HPDE6-E6E7 (cell line): ENCODE data around the gene SMYD4.
"Not testable (repeated sequence)": the region's sequence is repeated elsewhere in the genome, so short reads cannot be mapped to it uniquely, and the experiment has no call there.

ENCODE experiments used
- DNase-seq: peaks from one replicate; pipeline ENCODE4 v3.0.0; 2011; ENCODE audit warnings: missing footprints; ENCODE audit errors: extremely low spot score

The SMYD4 gene

GRCh38 chr17:1830288-1830687 is 586 bp upstream of the SMYD4 start:
- no peak for DNase-seq

DNA sequence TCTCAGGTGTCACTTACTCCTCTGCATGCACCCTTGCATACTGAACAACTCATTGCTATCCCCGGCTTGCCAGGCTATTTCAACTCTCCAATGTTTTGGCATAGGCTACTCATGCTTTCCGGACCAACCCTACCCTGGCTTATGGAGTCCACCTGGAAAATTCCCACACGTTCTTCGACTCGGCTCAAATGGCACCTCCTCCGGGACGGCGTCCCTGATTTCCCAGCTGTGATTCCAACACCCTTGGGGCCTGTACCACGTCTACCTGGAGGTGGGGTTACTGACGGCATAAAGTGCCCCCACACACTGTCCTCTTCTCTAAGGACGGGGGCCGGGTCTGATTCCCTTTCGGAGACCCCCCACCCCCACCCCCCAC is 498 bp downstream of the SMYD4 start:
- DNase-seq, result peak; percentile 8

DNA sequence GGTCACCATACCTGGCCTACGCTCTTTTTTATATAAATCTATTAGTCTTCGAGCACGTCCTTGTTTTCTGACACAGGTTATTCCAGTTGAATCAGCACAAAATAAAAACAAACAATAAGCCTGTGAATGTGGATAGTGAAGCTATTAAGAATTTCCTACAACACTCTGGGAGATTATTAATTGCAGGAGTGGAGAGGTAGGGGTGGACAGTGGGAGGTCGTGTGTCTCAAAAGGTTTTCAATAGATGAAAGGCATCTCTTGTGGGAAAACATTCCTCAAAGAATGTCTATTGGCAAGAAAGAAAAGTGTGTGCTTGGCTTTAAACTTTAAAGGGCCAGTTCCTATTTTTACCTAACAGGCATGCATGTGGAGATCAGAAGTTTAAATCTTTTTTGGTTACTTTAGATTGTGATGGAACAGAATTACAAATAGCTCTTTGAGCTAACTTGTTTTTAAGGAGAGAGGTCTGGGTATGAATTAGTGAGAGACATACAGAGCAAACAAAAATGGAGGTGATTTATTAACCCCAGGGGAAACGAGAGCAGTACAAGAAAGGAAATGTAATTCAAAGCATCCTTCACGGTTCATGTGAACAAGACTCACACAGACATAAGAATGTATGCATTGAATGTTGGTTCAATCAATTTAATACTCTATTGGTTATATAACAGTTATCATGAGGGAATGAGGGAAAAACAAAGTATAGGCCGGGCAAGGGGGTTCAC is 9.0 kb downstream of the SMYD4 start:
- no peak for DNase-seq

- no peak for DNase-seq
Measured at GRCh38 chr17:1813088-1813487, 16.6 kb downstream of the SMYD4 start.

DNA sequence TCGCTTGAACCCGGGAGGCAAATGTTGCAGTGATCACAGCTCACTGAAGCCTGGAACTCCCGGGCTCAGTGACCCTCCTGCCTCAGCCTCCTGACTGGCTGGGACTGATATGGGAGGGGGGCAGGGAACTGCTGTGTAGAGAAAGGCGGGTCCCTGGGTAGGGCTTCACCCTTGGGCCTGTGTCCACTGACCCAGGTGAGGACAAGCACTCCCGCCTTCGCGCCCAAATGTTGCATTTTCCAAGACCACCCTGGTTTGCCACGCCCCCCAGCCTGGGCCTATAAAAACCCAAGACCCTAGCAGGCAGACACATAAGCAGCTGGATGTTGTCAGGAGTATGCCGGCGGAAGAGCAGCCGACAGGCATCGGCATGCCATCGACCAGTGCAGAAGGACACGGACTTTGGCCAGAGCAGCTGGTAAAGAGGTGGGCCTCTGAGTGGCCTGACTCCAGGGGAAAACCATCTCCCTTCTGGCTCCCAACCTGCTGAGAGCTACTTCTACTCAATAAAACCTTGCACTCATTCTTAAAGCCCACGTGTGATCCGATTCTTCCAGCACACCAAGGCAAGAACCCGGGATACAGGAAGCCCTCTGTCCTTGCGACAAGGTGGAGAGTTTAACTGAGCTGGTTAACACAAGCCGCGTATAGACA is 19.1 kb downstream of the SMYD4 start:
- no peak for DNase-seq

DNA sequence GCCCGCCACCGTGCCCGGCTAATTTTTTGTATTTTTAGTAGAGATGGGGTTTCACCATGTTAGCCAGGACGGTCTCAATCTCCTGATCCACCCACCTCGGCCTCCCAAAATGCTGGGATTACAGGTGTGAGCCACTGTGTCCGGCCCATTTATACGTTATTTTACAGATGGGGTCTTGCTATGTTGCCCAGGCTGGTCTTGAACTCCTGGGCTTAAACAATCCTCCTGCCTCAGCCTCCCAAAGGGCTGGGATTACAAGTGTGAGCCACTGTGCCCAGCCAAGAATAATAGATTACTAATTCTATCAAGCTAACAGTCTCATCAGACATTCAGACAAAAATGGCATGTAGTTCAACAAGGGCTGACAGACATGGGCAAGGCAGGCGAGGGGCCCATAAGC is 19.9 kb downstream of the SMYD4 start:
- not testable (repeated sequence) for DNase-seq

- no peak for DNase-seq
Measured at GRCh38 chr17:1808644-1809043, 21.1 kb downstream of the SMYD4 start.

DNA sequence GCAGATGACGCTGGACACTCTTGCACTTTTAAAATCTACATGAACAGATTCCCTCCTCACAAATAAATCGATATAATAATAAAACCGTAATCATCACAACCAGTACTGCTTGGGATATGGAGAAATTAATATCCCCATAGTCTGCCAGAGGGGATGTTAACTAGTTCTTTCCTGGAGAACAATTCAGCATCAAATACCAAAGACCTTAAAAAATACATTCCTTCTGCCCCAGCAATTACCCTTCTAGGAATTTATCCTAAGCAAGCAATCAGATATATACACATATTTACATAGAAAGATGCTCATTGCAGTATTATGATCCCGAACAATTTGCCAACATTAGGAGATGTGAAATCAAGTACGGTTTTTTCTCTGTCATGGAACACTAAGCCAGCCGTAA is 21.8 kb downstream of the SMYD4 start:
- no peak for DNase-seq

DNA sequence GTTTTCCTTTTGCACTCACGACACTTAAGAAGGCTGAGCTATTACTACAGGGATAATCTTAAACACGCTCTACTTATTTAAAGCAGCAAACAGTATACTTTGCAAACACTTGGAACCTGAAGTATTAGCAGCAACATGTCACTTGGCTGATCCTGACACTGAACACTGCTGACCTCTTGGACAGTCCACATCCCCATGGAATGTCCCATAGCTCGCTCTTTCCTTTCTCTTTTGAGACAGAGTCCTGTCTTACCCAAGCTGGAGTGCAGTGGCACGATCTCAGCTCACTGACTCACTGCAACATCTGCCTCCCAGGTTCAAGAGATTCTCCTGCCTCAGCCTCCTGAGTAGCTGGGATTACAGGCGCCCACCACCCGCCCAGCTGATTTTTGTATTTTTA is 26.4 kb downstream of the SMYD4 start:
- no peak for DNase-seq

- DNase-seq, result no peak
Measured at GRCh38 chr17:1802429-1802828, 27.3 kb downstream of the SMYD4 start.

DNA sequence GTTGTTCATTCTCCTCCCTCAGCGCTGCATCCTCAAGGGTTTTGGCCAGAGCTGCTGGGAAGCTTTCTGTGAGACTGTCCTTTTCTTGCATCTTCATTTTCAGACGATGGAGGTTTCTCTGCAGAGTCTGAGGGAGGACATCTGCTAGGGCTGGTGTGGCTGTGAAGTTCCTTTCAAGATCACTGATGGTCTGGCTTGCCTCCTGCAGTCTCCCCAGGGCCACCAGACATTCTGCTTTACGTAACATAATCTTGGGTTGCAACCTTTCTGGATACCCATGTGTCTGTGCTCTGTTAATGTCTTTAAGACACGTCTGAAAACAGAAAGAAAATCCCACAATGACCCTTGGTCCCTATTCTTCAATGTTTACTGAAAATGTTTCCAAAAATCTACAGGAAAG is 29.0 kb downstream of the SMYD4 start:
- DNase-seq, result no peak

GRCh38 chr17:1800240-1800639 is 29.5 kb downstream of the SMYD4 start:
- no peak for DNase-seq

GRCh38 chr17:1797846-1798245 is 31.9 kb downstream of the SMYD4 start:
- not testable (repeated sequence) for DNase-seq

DNA sequence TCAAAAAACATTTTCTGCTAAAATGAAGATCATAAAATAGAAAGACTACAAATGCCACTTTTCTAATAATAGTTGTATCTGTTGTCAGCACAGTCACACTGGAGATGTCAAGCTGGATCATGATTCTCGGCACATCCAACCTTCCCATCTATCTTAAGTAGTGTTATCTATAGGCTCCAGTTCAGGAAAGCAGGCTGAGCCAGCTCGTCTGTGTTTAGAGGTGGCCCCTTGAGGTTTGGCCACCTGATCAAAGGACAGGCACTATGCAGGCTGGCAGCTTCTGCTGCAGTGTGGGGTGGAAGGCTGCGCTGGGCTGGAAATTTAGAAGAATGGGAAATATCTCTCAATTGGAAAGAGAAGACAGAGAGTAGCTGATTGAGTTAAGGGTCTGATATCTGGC is 32.4 kb downstream of the SMYD4 start:
- DNase-seq, result no peak

DNA sequence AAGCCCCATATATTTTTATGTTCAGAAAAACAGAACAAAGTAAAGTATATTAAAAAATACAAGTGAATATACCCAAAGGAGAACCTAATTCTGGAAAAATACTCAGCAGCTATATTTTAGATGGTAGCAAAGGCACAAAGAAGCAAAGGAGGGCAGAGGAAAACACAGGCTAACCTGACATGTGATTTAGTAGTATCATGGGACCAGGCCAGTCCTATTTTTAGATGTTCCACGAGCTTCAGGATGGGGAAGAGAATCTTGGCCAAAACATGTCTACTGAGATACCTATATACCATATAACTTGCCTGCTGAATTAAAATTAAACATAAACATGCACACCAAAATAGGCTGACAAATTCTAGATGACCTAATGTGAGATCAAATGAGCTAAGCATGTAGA is 32.9 kb downstream of the SMYD4 start:
- no peak for DNase-seq

- no peak for DNase-seq
Measured at GRCh38 chr17:1793447-1793806, 36.3 kb downstream of the SMYD4 start.

GRCh38 chr17:1792495-1793446 is 36.9 kb downstream of the SMYD4 start:
- DNase-seq, result no peak

GRCh38 chr17:1789936-1790335 is 39.8 kb downstream of the SMYD4 start:
- DNase-seq, result no peak

DNA sequence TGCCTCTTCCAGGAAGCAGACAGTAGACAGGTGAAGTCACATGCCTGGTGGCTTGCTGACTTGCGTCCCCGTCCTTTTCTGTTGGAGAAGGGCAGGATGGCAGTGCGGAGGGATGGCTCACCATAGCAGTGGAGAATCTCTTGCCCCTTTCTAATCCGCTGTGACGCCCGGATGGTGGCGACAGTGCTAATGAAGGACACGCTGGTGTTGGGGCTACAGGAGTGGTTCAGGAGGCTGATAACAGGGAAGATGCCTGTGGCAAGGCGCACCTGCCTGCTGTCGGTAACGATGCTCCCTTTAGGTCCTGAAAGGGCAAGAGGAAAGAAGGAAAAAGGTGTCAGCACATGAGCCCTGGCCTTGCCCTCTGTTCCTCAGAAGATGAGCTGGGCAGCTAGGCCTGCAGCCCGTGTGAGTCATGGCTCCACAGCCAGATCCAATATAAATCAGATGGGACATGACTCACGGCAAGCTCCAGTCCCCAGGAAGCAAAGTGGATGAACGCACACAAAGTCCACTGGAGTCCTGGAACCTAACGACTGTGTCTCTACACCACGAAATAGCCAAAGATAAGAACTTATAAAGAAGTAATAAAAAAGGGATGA is 42.3 kb downstream of the SMYD4 start:
- DNase-seq, result peak; percentile 98

- no peak for DNase-seq
Measured at GRCh38 chr17:1786708-1787107, 43.0 kb downstream of the SMYD4 start.

- DNase-seq, result no peak
Measured at GRCh38 chr17:1785930-1786329, 43.8 kb downstream of the SMYD4 start.
